BLaER1 treated with 17β-estradiol and CSF1 and Interleukin-3, amounts not matched to agents 10 nM and 100 nM (cell line): ENCODE results near the gene TMEM170A.
A peak's percentile ranks its signal among the peaks of the same experiment; 100 is the strongest.
"Not testable (repeated sequence)": the region's sequence is repeated elsewhere in the genome, so short reads cannot be mapped to it uniquely, and the experiment has no call there.

ENCODE experiments used
- H3K27ac ChIP-seq, 11 experiments: shearing (Covaris generic); formaldehyde crosslinking; 2 replicates each; pipeline ENCODE4 v1.8.1; 2022
- H3K27me3 ChIP-seq, 11 experiments: shearing (Covaris generic); formaldehyde crosslinking; 2 replicates each; pipeline ENCODE4 v1.8.1; 2022
- H3K36me3 ChIP-seq, 11 experiments: shearing (Covaris generic); formaldehyde crosslinking; 2 replicates each; pipeline ENCODE4 v1.8.1; 2022
- H3K4me1 ChIP-seq, 10 experiments: shearing (Covaris generic); formaldehyde crosslinking; 2 replicates each; pipeline ENCODE4 v1.8.1; 2022
- H3K4me2 ChIP-seq, 11 experiments: shearing (Covaris generic); formaldehyde crosslinking; 2 replicates each; pipeline ENCODE4 v1.8.1; 2022
- H3K4me3 ChIP-seq, 10 experiments: shearing (Covaris generic); formaldehyde crosslinking; 2 replicates each; pipeline ENCODE4 v1.8.1; 2022
- H3K9ac ChIP-seq, 11 experiments: shearing (Covaris generic); formaldehyde crosslinking; 2 replicates each; pipeline ENCODE4 v1.8.1; 2022
- H3K9me3 ChIP-seq, 11 experiments: shearing (Covaris generic); formaldehyde crosslinking; replicated peaks in 1 of 11; 2 replicates each; pipeline ENCODE4 v1.8.1; 2022
- H4K20me1 ChIP-seq, 11 experiments: shearing (Covaris generic); formaldehyde crosslinking; 2 replicates each; pipeline ENCODE4 v1.8.1; 2022
- Cebpa-rat ChIP-seq, 11 experiments: shearing (Covaris generic); IDR thresholded peaks; 2 replicates each; pipeline ENCODE4 v1.8.1; 2022

Gene TMEM170A

GRCh38 chr16:75462806-75463205, 1.7 kb downstream of the TMEM170A start:
- H3K9me3 ChIP-seq = no peaks in the 10 kb centered on the region
- H3K27ac ChIP-seq = no peak overlapping the region
- H3K4me2 ChIP-seq = peak overlapping the region; percentile 85 to 98 (median 93)
- peaks cover 20 to 51% (median 36%) of the 10 kb centered on the region in 10 experiments for H3K4me1 ChIP-seq
- H4K20me1 ChIP-seq = peaks cover 46 to 63% (median 61%) of the 10 kb centered on the region in 11 experiments; a peak in 20 of 22 replicates
- no peaks in the 10 kb centered on the region for H3K27me3 ChIP-seq
- no peak for TF ChIP-seq Cebpa-rat (IDR thresholded peaks at IDR 0.05)
- H3K4me3 ChIP-seq = peak overlapping the region; percentile 89 to 98 (median 96)
- peak overlapping the region in 7 of 11 experiments; percentile 44 to 93 (median 91); a peak in 9 of 22 replicates for H3K9ac ChIP-seq
- peaks cover 0 to 33% (median 21%) of the 10 kb centered on the region in 11 experiments; a peak in 13 of 22 replicates for H3K36me3 ChIP-seq

- Histone ChIP-seq H3K4me3 (no peak overlapping the region), H3K27ac (no peak overlapping the region), H3K36me3 (peaks cover 6 to 33% (median 24%) of the 10 kb centered on the region in 11 experiments; a peak in 13 of 22 replicates), H3K9ac (no peak overlapping the region), H3K9me3 (no peaks in the 10 kb centered on the region), H3K27me3 (no peaks in the 10 kb centered on the region), H3K4me2 (peak overlapping the region in 8 of 11 experiments; percentile 4 to 98 (median 92); a peak in 7 of 22 replicates), H3K4me1 (peaks cover 18 to 52% (median 43%) of the 10 kb centered on the region in 10 experiments), H4K20me1 (peaks cover 58 to 76% (median 73%) of the 10 kb centered on the region in 11 experiments; a peak in 21 of 22 replicates)
- no peak for TF ChIP-seq Cebpa-rat (IDR thresholded peaks at IDR 0.05)
These were observed 2.9 kb downstream of the TMEM170A start for GRCh38 chr16:75461575-75461974.

GRCh38 chr16:75460446-75460845, 4.0 kb downstream of the TMEM170A start:
- H4K20me1 ChIP-seq = peaks cover 69 to 87% (median 85%) of the 10 kb centered on the region in 11 experiments; a peak in 21 of 22 replicates
- peak overlapping the region in 4 of 11 experiments; percentile 18 to 43 (median 31); a peak in 4 of 22 replicates for H3K4me2 ChIP-seq
- no peak overlapping the region for H3K9ac ChIP-seq

GRCh38 chr16:75459691-75460090, 4.8 kb downstream of the TMEM170A start:
- peaks cover 6 to 33% (median 24%) of the 10 kb centered on the region in 11 experiments; a peak in 13 of 22 replicates for H3K36me3 ChIP-seq
- H3K27ac ChIP-seq = no peak overlapping the region
- H3K27me3 ChIP-seq = no peaks in the 10 kb centered on the region
- H3K4me1 ChIP-seq = peaks cover 14 to 71% (median 61%) of the 10 kb centered on the region in 10 experiments
- H3K4me2 ChIP-seq = peak overlapping the region in 7 of 11 experiments; percentile 18 to 43 (median 41); a peak in 10 of 22 replicates
- TF ChIP-seq Cebpa-rat (IDR thresholded peaks at IDR 0.05) = no peak
- H3K4me3 ChIP-seq = no peak overlapping the region
- no peak overlapping the region for H3K9ac ChIP-seq
- no peaks in the 10 kb centered on the region for H3K9me3 ChIP-seq
- H4K20me1 ChIP-seq = peaks cover 77 to 95% (median 92%) of the 10 kb centered on the region in 11 experiments; a peak in 21 of 22 replicates

More at GRCh38 chr16:75460446-75460845, 4.0 kb downstream of the TMEM170A start:
- Histone ChIP-seq H3K4me3 (no peak overlapping the region), H3K27me3 (no peaks in the 10 kb centered on the region), H3K4me1 (peaks cover 18 to 64% (median 55%) of the 10 kb centered on the region in 10 experiments), H3K36me3 (peaks cover 6 to 33% (median 24%) of the 10 kb centered on the region in 11 experiments; a peak in 13 of 22 replicates), H3K27ac (no peak overlapping the region), H3K9me3 (no peaks in the 10 kb centered on the region)
- TF ChIP-seq Cebpa-rat (IDR thresholded peaks at IDR 0.05) = no peak

- H3K4me3 ChIP-seq = no peak overlapping the region
- H3K9me3 ChIP-seq = no peaks in the 10 kb centered on the region
- H3K27me3 ChIP-seq = no peaks in the 10 kb centered on the region
- no peak overlapping the region for H3K4me2 ChIP-seq
- H4K20me1 ChIP-seq = peaks cover 84 to 100% (median 98%) of the 10 kb centered on the region in 11 experiments; a peak in 21 of 22 replicates
- H3K9ac ChIP-seq = no peak overlapping the region
- H3K27ac ChIP-seq = no peak overlapping the region
- H3K4me1 ChIP-seq = peaks cover 14 to 82% (median 70%) of the 10 kb centered on the region in 10 experiments
- peaks cover 6 to 33% (median 24%) of the 10 kb centered on the region in 11 experiments; a peak in 13 of 22 replicates for H3K36me3 ChIP-seq
- TF ChIP-seq Cebpa-rat (IDR thresholded peaks at IDR 0.05) = no peak
These were observed 6.0 kb downstream of the TMEM170A start for GRCh38 chr16:75458439-75458838.

GRCh38 chr16:75458029-75458428, 6.5 kb downstream of the TMEM170A start:
- no peaks in the 10 kb centered on the region for H3K9me3 ChIP-seq
- H3K27me3 ChIP-seq = no peaks in the 10 kb centered on the region
- no peak overlapping the region for H3K4me3 ChIP-seq
- no peak overlapping the region for H3K27ac ChIP-seq
- H3K9ac ChIP-seq = no peak overlapping the region
- H4K20me1 ChIP-seq = peaks cover 87 to 100% (median 99%) of the 10 kb centered on the region in 11 experiments; a peak in 21 of 22 replicates
- H3K36me3 ChIP-seq = peaks cover 6 to 34% (median 25%) of the 10 kb centered on the region in 11 experiments; a peak in 16 of 22 replicates
- no peak for TF ChIP-seq Cebpa-rat (IDR thresholded peaks at IDR 0.05)
- H3K4me1 ChIP-seq = peaks cover 13 to 78% (median 66%) of the 10 kb centered on the region in 10 experiments
- no peak overlapping the region for H3K4me2 ChIP-seq

- peaks cover 8 to 73% (median 61%) of the 10 kb centered on the region in 10 experiments for H3K4me1 ChIP-seq
- H4K20me1 ChIP-seq = peaks cover 89 to 100% (median 100%) of the 10 kb centered on the region in 11 experiments; a peak in 21 of 22 replicates
- H3K9me3 ChIP-seq = no peaks in the 10 kb centered on the region
- H3K27ac ChIP-seq = no peak overlapping the region
- H3K27me3 ChIP-seq = no peaks in the 10 kb centered on the region
- no peak overlapping the region for H3K4me3 ChIP-seq
- no peak for TF ChIP-seq Cebpa-rat (IDR thresholded peaks at IDR 0.05)
- H3K36me3 ChIP-seq = peaks cover 8 to 39% (median 29%) of the 10 kb centered on the region in 11 experiments; a peak in 20 of 22 replicates
- H3K4me2 ChIP-seq = peak overlapping the region in 1 of 11 experiments; percentile 15; a peak in 1 of 22 replicates
- H3K9ac ChIP-seq = no peak overlapping the region
These were observed 6.9 kb downstream of the TMEM170A start for GRCh38 chr16:75457485-75458021.

- peaks cover 2 to 67% (median 55%) of the 10 kb centered on the region in 10 experiments; a peak in 18 of 20 replicates for H3K4me1 ChIP-seq
- peaks cover 88 to 100% (median 99%) of the 10 kb centered on the region in 11 experiments; a peak in 21 of 22 replicates for H4K20me1 ChIP-seq
- peaks cover 11 to 45% (median 32%) of the 10 kb centered on the region in 11 experiments; a peak in 20 of 22 replicates for H3K36me3 ChIP-seq
- H3K4me2 ChIP-seq = peak overlapping the region in 3 of 11 experiments; percentile 0 to 15 (median 11); a peak in 1 of 22 replicates
- no peaks in the 10 kb centered on the region for H3K27me3 ChIP-seq
- H3K9ac ChIP-seq = no peak overlapping the region
- no peak overlapping the region for H3K27ac ChIP-seq
- H3K4me3 ChIP-seq = no peak overlapping the region
- no peak for TF ChIP-seq Cebpa-rat (IDR thresholded peaks at IDR 0.05)
- no peaks in the 10 kb centered on the region for H3K9me3 ChIP-seq
These were observed 7.5 kb downstream of the TMEM170A start for GRCh38 chr16:75456971-75457370.

GRCh38 chr16:75456486-75456885, 8.0 kb downstream of the TMEM170A start:
- peaks cover 89 to 100% (median 98%) of the 10 kb centered on the region in 11 experiments; a peak in 21 of 22 replicates for H4K20me1 ChIP-seq

More at GRCh38 chr16:75456486-75456885, 8.0 kb downstream of the TMEM170A start:
- Histone ChIP-seq H3K36me3 (peaks cover 15 to 50% (median 34%) of the 10 kb centered on the region in 11 experiments), H3K4me2 (peak overlapping the region in 4 of 11 experiments; percentile 0 to 59 (median 7); a peak in 5 of 22 replicates), H3K4me1 (peaks cover 0 to 63% (median 53%) of the 10 kb centered on the region in 10 experiments; a peak in 17 of 20 replicates)
- H3K9ac ChIP-seq, H3K27me3 ChIP-seq, H3K9me3 ChIP-seq, H3K27ac ChIP-seq, H3K4me3 ChIP-seq: not testable (repeated sequence)
